C4-2B (cell line): Measurements from ENCODE around the gene FAM53B.

Experiments used
- ZFX ChIP-seq: fragments of 450-650 bp; IDR thresholded peaks from 2 replicates; pipeline ENCODE4 v1.6.1; 2017
- TF ChIP-seq, protein P1 (sequence below): fragments of 450-650 bp; conservative IDR thresholded peaks from 2 replicates; pipeline ENCODE4 v1.5.1; 2017; ENCODE audit warnings: mild to moderate bottlenecking

DNA sequence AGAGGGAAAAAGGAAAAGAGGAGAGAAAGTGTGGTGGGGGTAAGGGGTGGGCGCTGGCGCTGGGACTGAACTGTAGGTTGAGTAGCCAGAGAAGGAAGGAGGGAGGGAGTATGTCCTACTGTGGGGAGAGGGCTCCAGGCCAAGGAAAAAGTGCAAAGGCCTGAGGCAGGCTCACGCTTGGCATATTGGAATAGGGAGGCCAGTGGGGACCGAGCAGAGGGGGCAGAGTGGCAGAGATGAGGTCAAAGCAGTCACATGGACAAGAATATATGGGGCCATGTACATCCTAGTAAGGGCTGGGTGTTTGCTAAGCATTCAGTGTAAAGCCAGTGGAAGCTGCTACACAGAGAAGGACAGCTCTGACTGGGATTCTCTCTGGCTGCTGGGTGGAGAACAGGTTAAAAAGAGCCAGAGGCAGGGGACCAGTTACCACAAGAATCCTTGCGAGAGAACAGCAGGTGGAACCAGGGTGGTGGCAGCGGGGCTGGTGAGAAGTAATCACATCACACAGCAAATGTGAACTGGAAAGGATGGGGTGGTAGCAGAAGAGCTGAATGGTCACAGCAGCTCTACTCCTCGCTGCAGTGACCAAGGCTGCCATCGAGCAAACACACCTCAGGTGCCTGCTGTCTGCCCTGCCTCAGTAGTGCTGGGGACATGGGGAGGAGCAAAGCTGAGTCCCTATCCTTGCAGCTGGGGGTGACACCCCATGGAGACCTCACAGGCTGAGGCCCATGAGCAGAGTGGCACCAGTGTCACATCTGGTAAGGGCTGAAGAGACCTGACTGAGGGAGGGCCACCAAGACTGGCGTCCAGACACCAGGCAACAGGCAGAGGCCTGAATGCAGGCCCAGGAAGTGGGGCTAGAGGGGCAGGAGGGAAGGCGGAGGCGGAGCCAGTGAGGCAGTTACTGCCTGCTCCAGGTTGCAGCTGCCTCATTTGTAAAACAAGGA is 39.5 kb downstream of the FAM53B start:
- TF ChIP-seq, protein P1, sequence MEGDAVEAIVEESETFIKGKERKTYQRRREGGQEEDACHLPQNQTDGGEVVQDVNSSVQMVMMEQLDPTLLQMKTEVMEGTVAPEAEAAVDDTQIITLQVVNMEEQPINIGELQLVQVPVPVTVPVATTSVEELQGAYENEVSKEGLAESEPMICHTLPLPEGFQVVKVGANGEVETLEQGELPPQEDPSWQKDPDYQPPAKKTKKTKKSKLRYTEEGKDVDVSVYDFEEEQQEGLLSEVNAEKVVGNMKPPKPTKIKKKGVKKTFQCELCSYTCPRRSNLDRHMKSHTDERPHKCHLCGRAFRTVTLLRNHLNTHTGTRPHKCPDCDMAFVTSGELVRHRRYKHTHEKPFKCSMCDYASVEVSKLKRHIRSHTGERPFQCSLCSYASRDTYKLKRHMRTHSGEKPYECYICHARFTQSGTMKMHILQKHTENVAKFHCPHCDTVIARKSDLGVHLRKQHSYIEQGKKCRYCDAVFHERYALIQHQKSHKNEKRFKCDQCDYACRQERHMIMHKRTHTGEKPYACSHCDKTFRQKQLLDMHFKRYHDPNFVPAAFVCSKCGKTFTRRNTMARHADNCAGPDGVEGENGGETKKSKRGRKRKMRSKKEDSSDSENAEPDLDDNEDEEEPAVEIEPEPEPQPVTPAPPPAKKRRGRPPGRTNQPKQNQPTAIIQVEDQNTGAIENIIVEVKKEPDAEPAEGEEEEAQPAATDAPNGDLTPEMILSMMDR, result no peak
- TF ChIP-seq ZFX, result no peak
